K562 (cell line): ENCODE results near the gene SLC27A4. TPM values are rescaled to one million over a fixed set of nuclear protein-coding genes. Genes with fewer than 3 reads are reported as not detected.

Experiments used
- ATAC-seq: fragments of 200-7000 bp; cut with Tn5 transposase; 3 replicates; pipeline ENCODE4 v1.9.1; 2020; ENCODE audit warnings: moderate library complexity
- BruUV-seq: library from RNA; stranded (reverse); fragments of 400-500 nt; replicated peaks from 2 replicates; lab custom pipeline; 2021; lab: Mats Ljungman, UMichigan
- CTCF ChIA-PET: fragments of 300-600 bp; formaldehyde crosslinking; extraction: SDS; loops from one replicate; lab custom pipeline; 2021; ENCODE audit warnings: low intra/inter-chr PET ratio; lab: Yijun Ruan, JAX
- POLR2A ChIA-PET: fragments of 300-600, 350-650 bp; sonication (Branson Sonifier 250); formaldehyde crosslinking; extraction: SDS; loops from one replicate; lab custom pipeline; 2021; ENCODE audit warnings: antibody characterized with exemption, inconsistent platforms; lab: Yijun Ruan, JAX
- DNase-seq, 4 experiments: peaks; one replicate each; pipeline versions ENCODE4 v3.0.0 to v3.0.0-alpha.2; 2011 to 2018; ENCODE audit warnings: low spot score in 3 of 4, mixed read lengths in 3 of 4; ENCODE audit errors: extremely low read depth in 1 of 4
- FAIRE-seq: peaks from 2 replicates; lab custom pipeline; 2011; peaks lifted over from hg19 to GRCh38; lab: Jason Lieb, UNC
- H2AFZ ChIP-seq: 2 replicates; pipeline ENCODE4 v1.6.0; 2011; ENCODE audit warnings: low read depth, low read length, control low read depth, inconsistent platforms
- H3K27ac ChIP-seq: fragments of 200-600 bp; 3 replicates; pipeline ENCODE4 v1.8.0; 2011; ENCODE audit warnings: low read depth, mild to moderate bottlenecking, control low read depth, inconsistent platforms, low read length, moderate library complexity, mixed read lengths; ENCODE audit errors: extremely low read depth
- H3K27me3 ChIP-seq, 2 experiments: fragments of 300-600 bp in 1 of 2; 2 replicates in 1 of 2; 3 replicates in 1 of 2; pipeline versions ENCODE4 v1.6.0 to v1.8.0; 2011; ENCODE audit warnings: inconsistent platforms in 2 of 2, low read length in 2 of 2, mild to moderate bottlenecking in 1 of 2, mixed read lengths in 1 of 2, moderate library complexity in 1 of 2; ENCODE audit not compliant: control insufficient read depth in 2 of 2, insufficient read depth in 2 of 2
- H3K36me3 ChIP-seq: fragments of 300-600 bp; 3 replicates; pipeline ENCODE4 v1.8.0; 2011; ENCODE audit warnings: mild to moderate bottlenecking, low read length, inconsistent platforms; ENCODE audit not compliant: control insufficient read depth, insufficient read depth
- H3K4me1 ChIP-seq, 2 experiments: fragments of 200-600 bp in 1 of 2; replicated peaks in 1 of 2; 2 replicates in 1 of 2; 3 replicates in 1 of 2; pipeline versions ENCODE4 v1.5.1 to v1.8.0; 2011; ENCODE audit warnings: inconsistent platforms in 2 of 2, low read length in 2 of 2, mild to moderate bottlenecking in 1 of 2, mixed read lengths in 1 of 2, moderate library complexity in 1 of 2; ENCODE audit not compliant: control insufficient read depth in 2 of 2, insufficient read depth in 2 of 2
- H3K4me2 ChIP-seq: 2 replicates; pipeline ENCODE4 v1.6.1; 2011; ENCODE audit warnings: low read length, control low read depth, inconsistent platforms, mixed read lengths; ENCODE audit not compliant: insufficient read depth
- H3K4me3 ChIP-seq: fragments of 200-600 bp; sonication (generic), shearing (Covaris generic); 2 replicates; pipeline ENCODE4 v1.5.1; 2016; ENCODE audit warnings: control low read depth, inconsistent platforms
- H3K79me2 ChIP-seq: fragments of 200-600 bp; 3 replicates; pipeline ENCODE4 v1.8.0; 2011; ENCODE audit warnings: low read length, inconsistent platforms; ENCODE audit not compliant: control insufficient read depth, insufficient read depth
- H3K9ac ChIP-seq, 2 experiments: 2 replicates each; pipeline versions ENCODE4 v1.6.0 to v1.6.1; 2011; ENCODE audit warnings: low read depth in 2 of 2, low read length in 2 of 2, control low read depth in 1 of 2, inconsistent platforms in 1 of 2, mild to moderate bottlenecking in 1 of 2, mixed read lengths in 1 of 2; ENCODE audit not compliant: insufficient read depth in 1 of 2
- H3K9me1 ChIP-seq: one replicate; pipeline ENCODE4 v1.6.0; 2011; ENCODE audit warnings: inconsistent platforms, mild to moderate bottlenecking, low read length, moderate library complexity; ENCODE audit not compliant: control insufficient read depth, insufficient read depth
- H3K9me3 ChIP-seq: replicated peaks from 2 replicates; pipeline ENCODE4 v1.5.1; 2011; ENCODE audit warnings: low read depth, low read length, inconsistent platforms; ENCODE audit not compliant: control insufficient read depth, insufficient read depth
- H4K20me1 ChIP-seq: replicated peaks from 2 replicates; pipeline ENCODE4 v1.6.1; 2011; ENCODE audit warnings: low read length, inconsistent platforms, mixed read lengths; ENCODE audit not compliant: control insufficient read depth, insufficient read depth
- HMG20B ChIP-seq: fragments of 250-450 bp; sonication (Bioruptor Pico); IDR thresholded peaks from 2 replicates; pipeline ENCODE4 v1.5.0; 2021; ENCODE audit warnings: mild to moderate bottlenecking
- PHB ChIP-seq: fragments of 250-450 bp; sonication (Bioruptor Pico); IDR thresholded peaks from 2 replicates; pipeline ENCODE4 v1.5.0; 2021
- TRIM28 ChIP-seq: fragments of 450-650 bp; IDR thresholded peaks from 2 replicates; pipeline ENCODE4 v1.6.1; 2017
- ZKSCAN8 ChIP-seq: fragments of 200-800 bp; sonication (Bioruptor generic); IDR thresholded peaks from 2 replicates; pipeline ENCODE4 v1.6.1; 2016; ENCODE audit warnings: missing genetic modification characterization, missing compliant biosample characterization
- ZNF668 ChIP-seq: fragments of 250-450 bp; sonication (Bioruptor Pico); IDR thresholded peaks from 2 replicates; pipeline ENCODE4 v1.8.0; 2022; ENCODE audit warnings: mild to moderate bottlenecking, inconsistent platforms
- WGBS: fragments of 100-300 bp; shearing (Covaris generic); methylation state at CpG from one replicate; pipeline ENCODE4 v1.1.6; 2016; ENCODE audit warnings: low coverage, mixed read lengths; ENCODE audit not compliant: insufficient coverage; ENCODE audit errors: missing lambda C conversion rate; 5-methylcytosine and 5-hydroxymethylcytosine counted together
- in situ Hi-C: fragments of 300-500 bp; cut with MboI; formaldehyde crosslinking; loops from 4 replicates; pipeline ENCODE4 v1.15.0; 2018; ENCODE audit warnings: inconsistent platforms, mixed read lengths
- intact Hi-C: fragments of 100-400 bp; cut with micrococcal nuclease; formaldehyde crosslinking; loops from 2 replicates; pipeline ENCODE4 v1.14.2; 2022
- polyA plus RNA-seq, 8 experiments: library from polyadenylated mRNA; depleted of rRNA in 4 of 8; stranded (reverse) in 5 of 8; unstranded in 3 of 8; fragments of >200 nt; fragmentation: Nextera tagmentation in 2 of 8; fragmentation: Illumina TruSeq in 1 of 8; extraction: Ambion mirVana in 2 of 8; extraction: Trizol in 1 of 8; gene quantifications; 2 replicates each; pipeline versions ENCODE4 v1.2.1 to v1.2.3, GENCODE V29; 2011 to 2014; ENCODE audit warnings: inconsistent platforms in 1 of 8, missing spikeins in 1 of 8
- total RNA-seq, 7 experiments: library from RNA; depleted of rRNA in 6 of 7; stranded (reverse); fragments of >200 nt in 6 of 7; fragmentation: Illumina TruSeq in 2 of 7; extraction: Trizol in 2 of 7; gene quantifications; 2 replicates each; pipeline versions ENCODE4 v1.2.1 to v1.2.3, GENCODE V29; 2011 to 2021; ENCODE audit warnings: low replicate concordance in 1 of 7
- TF ChIP-seq, protein P1 (sequence below): fragments of 450-650 bp; formaldehyde crosslinking; conservative IDR thresholded peaks from 2 replicates; pipeline ENCODE4 v1.4.0; 2022; ENCODE audit warnings: mild to moderate bottlenecking, missing genetic modification characterization

The SLC27A4 gene
- total and polyA plus RNA-seq, 9 of the 15 experiments (the other 6 are each of a cell fraction or from before 2014, with no cell fraction given) = 0.25 to 35.7 (median 14.0) TPM

DNA sequence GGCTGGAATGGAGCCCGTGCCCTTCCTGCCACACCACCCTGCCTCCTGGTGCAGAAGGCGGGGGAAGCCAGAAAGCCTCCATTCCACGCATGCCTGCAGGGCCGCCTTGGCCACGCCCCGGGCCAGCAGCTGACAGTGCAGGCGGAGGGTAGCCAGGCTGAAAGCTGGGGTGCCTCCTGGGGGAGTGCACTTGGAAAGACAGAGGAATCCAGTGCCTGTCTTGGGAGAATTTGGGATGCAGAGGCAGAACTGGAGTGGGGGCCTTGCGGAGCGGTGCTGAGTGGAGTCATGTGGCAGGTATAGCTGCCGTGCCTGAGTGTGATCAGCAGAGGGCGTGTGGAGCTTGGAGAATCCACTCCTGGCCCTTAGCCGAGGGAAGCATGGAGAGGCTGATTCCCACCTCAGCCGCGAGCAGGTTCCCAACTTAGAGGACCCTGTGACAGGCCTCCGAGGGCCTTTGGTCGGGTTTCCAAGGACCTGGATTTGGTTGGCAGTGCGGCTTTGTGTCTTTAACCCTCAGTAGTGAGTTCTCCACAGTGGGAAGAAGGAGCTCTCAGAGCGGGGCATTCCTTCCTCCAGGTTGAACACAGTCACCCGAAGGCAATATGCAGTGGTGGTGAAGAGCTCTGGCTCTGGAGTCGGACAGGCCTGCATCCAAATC, 21.8 kb downstream of the SLC27A4 start (continued):
- TF ChIP-seq, protein P1, sequence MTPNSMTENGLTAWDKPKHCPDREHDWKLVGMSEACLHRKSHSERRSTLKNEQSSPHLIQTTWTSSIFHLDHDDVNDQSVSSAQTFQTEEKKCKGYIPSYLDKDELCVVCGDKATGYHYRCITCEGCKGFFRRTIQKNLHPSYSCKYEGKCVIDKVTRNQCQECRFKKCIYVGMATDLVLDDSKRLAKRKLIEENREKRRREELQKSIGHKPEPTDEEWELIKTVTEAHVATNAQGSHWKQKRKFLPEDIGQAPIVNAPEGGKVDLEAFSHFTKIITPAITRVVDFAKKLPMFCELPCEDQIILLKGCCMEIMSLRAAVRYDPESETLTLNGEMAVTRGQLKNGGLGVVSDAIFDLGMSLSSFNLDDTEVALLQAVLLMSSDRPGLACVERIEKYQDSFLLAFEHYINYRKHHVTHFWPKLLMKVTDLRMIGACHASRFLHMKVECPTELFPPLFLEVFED (CRISPR knock-in tag) = no peak
- TF ChIP-seq PHB (CRISPR knock-in tag) (no peak), HMG20B (no peak), ZNF668 (CRISPR knock-in tag) (no peak)

DNA sequence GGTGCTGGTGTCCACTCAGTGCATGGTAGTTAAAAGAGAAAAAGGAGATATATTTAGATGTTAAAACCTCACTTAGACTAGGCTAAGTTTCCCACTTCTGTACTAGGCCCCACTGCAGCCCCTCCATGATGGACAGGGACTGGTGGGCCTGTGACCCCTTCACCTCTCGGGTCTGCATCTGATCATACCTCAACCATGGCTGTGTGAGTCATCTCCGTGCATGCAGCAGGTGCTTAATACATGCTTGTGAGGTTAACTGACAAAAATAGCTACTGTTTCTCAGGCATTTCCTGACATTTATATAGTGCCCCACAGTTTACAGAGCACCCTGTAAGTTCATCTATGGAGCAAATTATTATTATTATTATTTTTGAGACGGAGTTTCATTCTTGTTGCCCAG, 22.4 kb downstream of the SLC27A4 start:
- no peak overlapping the region for H3K27ac ChIP-seq
- H3K4me1 ChIP-seq = peaks cover 15 to 44% of the 10 kb centered on the region in 2 experiments; a peak in 4 of 5 replicates
- no peaks in the 10 kb centered on the region for H4K20me1 ChIP-seq
- WGBS = 70% methylated on average over 3 of the region's 3 CpGs
- H3K79me2 ChIP-seq = no peaks in the 10 kb centered on the region
- ATAC-seq = no peak
- ChIA-PET CTCF (interaction anchor here (1.6 to 4.6 kb wide), 2 partner anchors 50 to 248 kb away, joined by 7 to 37 read pairs; no protein-coding TSS in a partner anchor), POLR2A (interaction anchor here (0.6 to 2.8 kb wide), 4 partner anchors 8 to 35 kb away, joined by 3 to 11 read pairs (median 4); partner anchors contain the start of gene URM1)
- H3K27me3 ChIP-seq = no peaks in the 10 kb centered on the region
- no peaks in the 10 kb centered on the region for H3K9me3 ChIP-seq
- no TSS peak for BruUV-seq
- H3K4me3 ChIP-seq = no peak overlapping the region
- H3K9me1 ChIP-seq = no peaks in the 10 kb centered on the region
- no peak overlapping the region for H3K4me2 ChIP-seq
- FAIRE-seq = no peak
- DNase-seq = no peak
- no peak overlapping the region for H2AFZ ChIP-seq
- H3K36me3 ChIP-seq = peaks cover 6% of the 10 kb centered on the region; the same call in 1 of the 3 replicates
- TF ChIP-seq ZKSCAN8 (CRISPR knock-in tag) = peak; percentile 89
- TF ChIP-seq TRIM28 = no peak
- intact Hi-C loops = loop anchor here (1.0 to 10.0 kb wide), 2 partner anchors 50 to 192 kb away; partner anchors contain the start of gene SPTAN1
- no peak overlapping the region; a peak in 1 of 4 replicates for H3K9ac ChIP-seq
- in situ Hi-C loops = loop anchor here (25.0 kb wide), 1 partner anchor 600 kb away; no protein-coding TSS in a partner anchor
